ENCODE results near the gene RC3H1. TPM values are rescaled to one million over a fixed set of nuclear protein-coding genes. Genes with fewer than 3 reads are reported as not detected.

RC3H1 gene
- polyA plus RNA-seq, 1 experiment = 10.6 TPM

DNA sequence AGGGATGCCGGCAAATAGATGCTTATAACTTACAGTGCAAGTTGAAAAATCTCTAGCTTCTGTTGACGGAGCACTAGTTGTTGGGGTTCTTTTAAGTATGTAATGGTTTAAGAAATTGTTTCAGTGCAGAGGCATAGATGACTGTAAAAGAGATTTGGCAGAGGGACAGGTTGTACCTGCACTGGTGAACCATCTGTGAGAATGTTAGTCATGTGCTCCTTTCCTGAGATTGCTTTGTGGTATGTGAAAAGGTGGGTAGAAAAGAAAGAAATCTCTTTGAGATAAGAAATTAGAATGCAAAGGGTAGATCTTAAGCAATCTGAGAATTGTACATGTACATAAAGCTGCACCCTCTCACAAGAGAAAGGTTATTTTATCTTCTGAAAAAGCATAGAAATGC lies 134.5 kb downstream of the RC3H1 start:
- Histone ChIP-seq H3K4me3 (ENCODE audit: low read depth, low read length) (no peak overlapping the region), H3K27me3 (ENCODE audit: control insufficient read depth, insufficient read depth, low read length) (no peaks in the 10 kb centered on the region), H3K36me3 (ENCODE audit: control insufficient read depth, insufficient read depth, low read length) (peaks cover 6% of the 10 kb centered on the region)
- no peak for DNase-seq (ENCODE audit: low read depth)
- CTCF ChIA-PET = interaction anchor here (0.7 kb wide), 1 partner anchor 468 kb away, joined by 3 read pairs; no protein-coding TSS in a partner anchor
- TF ChIP-seq, protein P1, sequence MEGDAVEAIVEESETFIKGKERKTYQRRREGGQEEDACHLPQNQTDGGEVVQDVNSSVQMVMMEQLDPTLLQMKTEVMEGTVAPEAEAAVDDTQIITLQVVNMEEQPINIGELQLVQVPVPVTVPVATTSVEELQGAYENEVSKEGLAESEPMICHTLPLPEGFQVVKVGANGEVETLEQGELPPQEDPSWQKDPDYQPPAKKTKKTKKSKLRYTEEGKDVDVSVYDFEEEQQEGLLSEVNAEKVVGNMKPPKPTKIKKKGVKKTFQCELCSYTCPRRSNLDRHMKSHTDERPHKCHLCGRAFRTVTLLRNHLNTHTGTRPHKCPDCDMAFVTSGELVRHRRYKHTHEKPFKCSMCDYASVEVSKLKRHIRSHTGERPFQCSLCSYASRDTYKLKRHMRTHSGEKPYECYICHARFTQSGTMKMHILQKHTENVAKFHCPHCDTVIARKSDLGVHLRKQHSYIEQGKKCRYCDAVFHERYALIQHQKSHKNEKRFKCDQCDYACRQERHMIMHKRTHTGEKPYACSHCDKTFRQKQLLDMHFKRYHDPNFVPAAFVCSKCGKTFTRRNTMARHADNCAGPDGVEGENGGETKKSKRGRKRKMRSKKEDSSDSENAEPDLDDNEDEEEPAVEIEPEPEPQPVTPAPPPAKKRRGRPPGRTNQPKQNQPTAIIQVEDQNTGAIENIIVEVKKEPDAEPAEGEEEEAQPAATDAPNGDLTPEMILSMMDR (IDR thresholded peaks at IDR 0.05; ENCODE audit: insufficient read depth, low read depth, low read length) = no peak
- POLR2A ChIA-PET = no interaction called here

DNA sequence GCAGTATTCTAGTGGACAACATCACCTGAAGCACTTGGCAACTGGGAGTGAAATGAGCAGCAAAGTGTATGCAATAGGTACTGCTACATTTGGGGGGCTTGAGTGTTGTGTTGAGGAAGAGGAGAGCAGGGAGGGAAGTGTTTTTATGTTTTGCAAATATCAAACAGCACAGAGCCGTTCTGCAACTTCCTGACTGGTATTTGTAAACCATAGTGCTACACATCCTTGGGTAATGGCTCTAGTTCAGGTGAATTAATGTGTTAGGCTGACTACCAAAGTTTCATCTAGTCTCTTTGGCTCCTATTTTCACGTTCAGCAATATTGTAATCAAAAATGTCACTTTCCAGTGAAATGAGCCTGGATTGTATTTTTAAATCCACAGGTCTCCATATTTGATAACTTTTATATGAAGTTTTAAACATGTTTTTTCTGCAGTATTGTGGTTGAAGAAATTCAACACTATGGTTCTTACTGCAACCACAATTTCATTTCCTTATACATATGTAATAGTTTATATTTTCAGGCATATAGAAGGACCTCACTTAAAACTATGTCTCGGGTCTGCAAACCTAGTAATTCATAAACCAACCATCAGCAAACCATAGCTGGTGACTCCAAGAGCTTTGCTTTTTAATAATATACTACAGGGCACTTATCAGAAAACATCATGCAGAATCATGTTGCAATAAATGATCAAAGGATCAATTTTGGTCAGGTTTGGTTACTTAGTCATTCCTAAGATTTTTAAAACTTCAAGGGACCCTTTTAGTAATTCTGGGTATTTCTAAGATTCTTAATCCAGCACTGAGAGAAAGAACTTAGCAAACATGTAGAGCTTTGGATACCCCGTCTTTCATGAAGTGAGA lies 135.2 kb downstream of the RC3H1 start:
- POLR2A ChIA-PET = no interaction called here
- no peak overlapping the region for H3K4me3 ChIP-seq (ENCODE audit: low read depth, low read length)
- peaks cover 6% of the 10 kb centered on the region for H3K36me3 ChIP-seq (ENCODE audit: control insufficient read depth, insufficient read depth, low read length)
- CTCF ChIA-PET = interaction anchor here (0.7 kb wide), 1 partner anchor 468 kb away, joined by 3 read pairs; no protein-coding TSS in a partner anchor
- no peaks in the 10 kb centered on the region for H3K27me3 ChIP-seq (ENCODE audit: control insufficient read depth, insufficient read depth, low read length)
- TF ChIP-seq, protein P1 (IDR thresholded peaks at IDR 0.05; ENCODE audit: insufficient read depth, low read depth, low read length) = no peak
- no peak for DNase-seq (ENCODE audit: low read depth)

DNA sequence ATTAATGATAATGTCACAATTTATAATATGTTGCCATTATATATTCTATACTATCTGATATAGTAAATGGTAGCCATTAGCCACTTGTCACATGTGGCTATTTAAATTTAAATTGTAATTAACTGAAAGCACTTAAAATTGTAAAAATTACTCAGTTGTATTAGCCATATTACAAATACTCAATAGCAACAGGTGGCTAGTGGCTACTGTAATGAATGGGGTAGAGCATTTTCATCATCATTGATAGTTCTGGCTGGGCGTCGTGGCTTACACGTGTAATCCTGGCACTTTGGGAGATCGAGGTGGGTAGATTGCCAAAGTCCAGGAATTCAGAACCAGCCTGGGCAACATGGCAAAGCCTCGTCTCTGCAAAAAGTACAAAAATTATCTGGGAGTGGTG lies 137.5 kb downstream of the RC3H1 start:
- TF ChIP-seq, protein P1 (IDR thresholded peaks at IDR 0.05; ENCODE audit: insufficient read depth, low read depth, low read length) = no peak
- CTCF ChIA-PET = no interaction called here
- no peak overlapping the region for H3K4me3 ChIP-seq (ENCODE audit: low read depth, low read length)
- POLR2A ChIA-PET = no interaction called here
- peaks cover 6% of the 10 kb centered on the region for H3K36me3 ChIP-seq (ENCODE audit: control insufficient read depth, insufficient read depth, low read length)
- no peak for DNase-seq (ENCODE audit: low read depth)
- no peaks in the 10 kb centered on the region for H3K27me3 ChIP-seq (ENCODE audit: control insufficient read depth, insufficient read depth, low read length)

Small RNA genes within 50 kb of the gene (small RNA-seq; reads per million reads assigned to genes)
- gene RNA5SP67 (ENCODE audit: insufficient read length, low read depth, low replicate concordance) (not detected), gene RNA5SP68 (ENCODE audit: insufficient read length, low read depth, low replicate concordance) (not detected)

Other genes with a start within 250 kb of the RC3H1 start
- 15.8 and 24.3 TPM in 2 replicates for gene DARS2, start 197.7 kb downstream of the RC3H1 start, polyA plus RNA-seq (2011; rRNA removed)
- 8.3 and 13.2 TPM in 2 replicates for gene CENPL, start 197.5 kb downstream of the RC3H1 start, polyA plus RNA-seq (2011; rRNA removed)
- gene GAS5, start 154.4 kb downstream of the RC3H1 start, polyA plus RNA-seq (2011; rRNA removed) = 839 and 1,190 TPM in 2 replicates
- gene ZBTB37, start 154.0 kb downstream of the RC3H1 start, polyA plus RNA-seq (2011; rRNA removed) = 1.8 and 2.1 TPM in 2 replicates
- 0.05 and 0.16 TPM in 2 replicates for gene SERPINC1, start 105.0 kb downstream of the RC3H1 start, polyA plus RNA-seq (2011; rRNA removed)
- gene RABGAP1L, start 137.2 kb upstream of the RC3H1 start, polyA plus RNA-seq (2011; rRNA removed) = 15.9 and 20.1 TPM in 2 replicates